ENCODE data around the gene DYNLL2. TPM values are rescaled to one million over a fixed set of nuclear protein-coding genes. Genes with fewer than 3 reads are reported as not detected.
"Not testable (repeated sequence)": the region's sequence is repeated elsewhere in the genome, so short reads cannot be mapped to it uniquely, and the experiment has no call there.

The DYNLL2 gene
- total RNA-seq, 1 donor = 9.8 TPM

DNA sequence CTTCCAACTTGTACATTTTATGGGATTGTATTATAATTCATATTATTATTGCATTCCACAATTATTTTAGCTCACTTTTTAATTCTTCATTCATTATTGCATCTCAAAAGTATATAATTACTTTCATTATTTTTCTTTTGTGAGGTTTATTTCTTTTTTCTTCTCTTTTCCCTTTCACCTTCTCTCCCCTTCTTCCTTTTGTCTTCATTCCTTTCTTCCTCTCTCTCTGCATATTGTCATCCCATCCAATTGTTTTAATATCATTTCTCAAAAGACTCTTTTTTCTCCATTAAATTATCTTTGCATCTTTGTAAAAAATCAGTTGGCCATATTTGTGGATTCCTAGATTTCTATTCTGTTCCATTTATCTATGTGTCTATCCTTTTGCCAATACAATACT lies 17.3 kb downstream of the DYNLL2 start:
- Histone ChIP-seq H3K79me2 (ENCODE audit: insufficient read depth, low read length) (no peaks in the 10 kb centered on the region), H4K20me1 (ENCODE audit: insufficient read depth, low read length) (no peaks in the 10 kb centered on the region), H3K36me3 (ENCODE audit: insufficient read depth, low read length) (no peaks in the 10 kb centered on the region), H3K27me3 (ENCODE audit: insufficient read depth, low read length) (no peaks in the 10 kb centered on the region), H3K9me3 (ENCODE audit: low read depth, low read length) (no peaks in the 10 kb centered on the region), H3K4me2 (ENCODE audit: insufficient read depth, low read length) (no peak overlapping the region), H3K27ac (ENCODE audit: low read depth, low read length) (no peak overlapping the region), H3K4me1 (ENCODE audit: insufficient read depth, low read length) (no peaks in the 10 kb centered on the region), H2AFZ (ENCODE audit: low read length) (no peak overlapping the region), H3K4me3 (ENCODE audit: insufficient read depth, low read length) (no peak overlapping the region)
- DNase-seq (ENCODE audit: insufficient read length, low spot score, missing footprints) = no peak
- TF ChIP-seq, protein P1, sequence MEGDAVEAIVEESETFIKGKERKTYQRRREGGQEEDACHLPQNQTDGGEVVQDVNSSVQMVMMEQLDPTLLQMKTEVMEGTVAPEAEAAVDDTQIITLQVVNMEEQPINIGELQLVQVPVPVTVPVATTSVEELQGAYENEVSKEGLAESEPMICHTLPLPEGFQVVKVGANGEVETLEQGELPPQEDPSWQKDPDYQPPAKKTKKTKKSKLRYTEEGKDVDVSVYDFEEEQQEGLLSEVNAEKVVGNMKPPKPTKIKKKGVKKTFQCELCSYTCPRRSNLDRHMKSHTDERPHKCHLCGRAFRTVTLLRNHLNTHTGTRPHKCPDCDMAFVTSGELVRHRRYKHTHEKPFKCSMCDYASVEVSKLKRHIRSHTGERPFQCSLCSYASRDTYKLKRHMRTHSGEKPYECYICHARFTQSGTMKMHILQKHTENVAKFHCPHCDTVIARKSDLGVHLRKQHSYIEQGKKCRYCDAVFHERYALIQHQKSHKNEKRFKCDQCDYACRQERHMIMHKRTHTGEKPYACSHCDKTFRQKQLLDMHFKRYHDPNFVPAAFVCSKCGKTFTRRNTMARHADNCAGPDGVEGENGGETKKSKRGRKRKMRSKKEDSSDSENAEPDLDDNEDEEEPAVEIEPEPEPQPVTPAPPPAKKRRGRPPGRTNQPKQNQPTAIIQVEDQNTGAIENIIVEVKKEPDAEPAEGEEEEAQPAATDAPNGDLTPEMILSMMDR (IDR thresholded peaks at IDR 0.05; ENCODE audit: extremely low read depth, low read depth, low read length) = no peak

DNA sequence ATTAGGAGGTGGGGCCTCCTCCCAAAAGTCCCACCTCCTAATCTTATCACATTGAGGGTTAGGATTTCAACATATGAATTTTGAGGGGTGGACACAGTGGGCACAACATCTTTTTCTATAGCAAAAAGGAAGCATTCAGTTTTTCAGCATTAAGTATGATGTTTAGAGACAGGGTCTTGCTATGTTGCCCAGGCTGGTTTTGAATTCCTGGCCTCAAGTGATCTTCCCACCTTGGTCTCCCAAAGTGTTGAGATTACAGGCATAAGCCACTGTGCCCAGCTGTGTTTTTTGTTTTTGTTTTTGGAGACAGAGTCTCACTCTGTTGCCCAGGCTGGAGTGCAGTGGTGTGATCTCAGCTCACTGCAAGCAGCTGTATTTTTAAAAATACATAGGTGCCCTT lies 18.7 kb downstream of the DYNLL2 start:
- H3K79me2 ChIP-seq (ENCODE audit: insufficient read depth, low read length); H3K9me3 ChIP-seq (ENCODE audit: low read depth, low read length); H3K4me3 ChIP-seq (ENCODE audit: insufficient read depth, low read length); DNase-seq (ENCODE audit: insufficient read length, low spot score, missing footprints); H3K4me1 ChIP-seq (ENCODE audit: insufficient read depth, low read length); H2AFZ ChIP-seq (ENCODE audit: low read length); H3K36me3 ChIP-seq (ENCODE audit: insufficient read depth, low read length); H3K4me2 ChIP-seq (ENCODE audit: insufficient read depth, low read length); H4K20me1 ChIP-seq (ENCODE audit: insufficient read depth, low read length); H3K27ac ChIP-seq (ENCODE audit: low read depth, low read length); H3K27me3 ChIP-seq (ENCODE audit: insufficient read depth, low read length): not testable (repeated sequence)

DNA sequence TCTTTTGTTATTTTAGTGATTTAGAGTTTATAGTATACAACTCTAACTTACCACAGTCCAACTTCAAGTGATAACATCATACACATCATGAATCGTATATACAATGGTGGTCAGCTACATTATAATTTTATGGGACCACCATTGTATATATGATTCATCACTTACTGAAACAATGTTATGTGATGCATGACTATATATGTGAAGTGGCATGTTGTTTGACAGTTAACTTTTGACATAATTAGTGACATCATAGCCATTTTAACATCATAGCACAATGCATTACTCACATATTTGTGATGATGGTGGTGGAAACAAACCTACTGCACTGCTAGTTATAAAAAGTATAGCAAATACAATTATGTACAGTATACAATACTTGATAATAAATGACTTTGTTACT lies 21.9 kb downstream of the DYNLL2 start:
- H3K4me1 ChIP-seq (ENCODE audit: insufficient read depth, low read length) = no peaks in the 10 kb centered on the region
- no peak for DNase-seq (ENCODE audit: insufficient read length, low spot score, missing footprints)
- no peak overlapping the region for H3K4me3 ChIP-seq (ENCODE audit: insufficient read depth, low read length)
- no peak overlapping the region for H2AFZ ChIP-seq (ENCODE audit: low read length)
- H3K27ac ChIP-seq (ENCODE audit: low read depth, low read length) = no peak overlapping the region
- no peak overlapping the region for H3K4me2 ChIP-seq (ENCODE audit: insufficient read depth, low read length)
- no peaks in the 10 kb centered on the region for H3K9me3 ChIP-seq (ENCODE audit: low read depth, low read length)
- H3K36me3 ChIP-seq (ENCODE audit: insufficient read depth, low read length) = no peaks in the 10 kb centered on the region
- H3K79me2 ChIP-seq (ENCODE audit: insufficient read depth, low read length) = no peaks in the 10 kb centered on the region
- TF ChIP-seq, protein P1 (IDR thresholded peaks at IDR 0.05; ENCODE audit: extremely low read depth, low read depth, low read length) = no peak
- no peaks in the 10 kb centered on the region for H4K20me1 ChIP-seq (ENCODE audit: insufficient read depth, low read length)
- no peaks in the 10 kb centered on the region for H3K27me3 ChIP-seq (ENCODE audit: insufficient read depth, low read length)

DNA sequence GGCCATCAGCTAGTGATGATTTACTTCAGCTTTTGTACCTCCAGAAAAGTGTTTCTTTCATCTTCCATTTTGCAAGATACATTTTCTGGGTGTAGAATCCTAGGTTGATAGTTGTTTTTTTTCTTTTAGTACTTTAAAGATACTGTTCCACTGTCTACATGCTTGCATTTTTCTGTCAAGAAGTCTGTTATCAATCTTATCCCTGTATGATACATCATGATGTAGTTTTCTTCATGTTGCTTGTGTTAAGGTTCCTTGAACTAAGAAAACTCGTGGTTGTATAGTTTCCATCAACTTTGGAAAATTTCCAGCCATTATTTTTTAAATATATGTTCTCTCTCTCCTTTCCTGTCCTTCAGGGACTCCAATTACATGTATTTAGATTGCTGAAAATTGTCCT lies 24.1 kb downstream of the DYNLL2 start:
- no peak for DNase-seq (ENCODE audit: insufficient read length, low spot score, missing footprints)
- Histone ChIP-seq H3K36me3 (ENCODE audit: insufficient read depth, low read length) (no peaks in the 10 kb centered on the region), H3K27me3 (ENCODE audit: insufficient read depth, low read length) (no peaks in the 10 kb centered on the region), H3K9me3 (ENCODE audit: low read depth, low read length) (no peaks in the 10 kb centered on the region), H3K4me2 (ENCODE audit: insufficient read depth, low read length) (no peak overlapping the region), H4K20me1 (ENCODE audit: insufficient read depth, low read length) (no peaks in the 10 kb centered on the region), H3K79me2 (ENCODE audit: insufficient read depth, low read length) (no peaks in the 10 kb centered on the region), H2AFZ (ENCODE audit: low read length) (no peak overlapping the region), H3K4me3 (ENCODE audit: insufficient read depth, low read length) (no peak overlapping the region), H3K4me1 (ENCODE audit: insufficient read depth, low read length) (no peaks in the 10 kb centered on the region), H3K27ac (ENCODE audit: low read depth, low read length) (no peak overlapping the region)
- TF ChIP-seq, protein P1 (IDR thresholded peaks at IDR 0.05; ENCODE audit: extremely low read depth, low read depth, low read length) = no peak
